Kidney (tissue), 22 donors: ENCODE data around the gene TSC2. TPM values are rescaled to one million over a fixed set of nuclear protein-coding genes. Genes with fewer than 3 reads are reported as not detected.

Source experiments
- DNase-seq, 5 donors: peaks; one replicate each; pipeline ENCODE4 v3.0.0-alpha.2; 2013 to 2020
- FAIRE-seq: peaks from 2 replicates; lab custom pipeline; 2012; peaks lifted over from hg19 to GRCh38; lab: Jason Lieb, UNC
- H3K27ac ChIP-seq, 2 donors: one replicate each; pipeline ENCODE4 v1.7.0; 2013; ENCODE audit warnings: low read depth in 2 of 2, low read length in 2 of 2, inconsistent platforms in 1 of 2
- H3K27me3 ChIP-seq: one replicate; pipeline ENCODE4 v1.7.1; 2013; ENCODE audit warnings: low read length, inconsistent platforms; ENCODE audit not compliant: control insufficient read depth, insufficient read depth
- H3K36me3 ChIP-seq, 3 donors: one replicate each; pipeline versions ENCODE4 v1.7.0 to v1.7.1; 2013; ENCODE audit warnings: low read length in 3 of 3, control low read depth in 1 of 3, inconsistent platforms in 1 of 3; ENCODE audit not compliant: insufficient read depth in 3 of 3, control insufficient read depth in 2 of 3
- H3K4me1 ChIP-seq, 3 donors: one replicate each; pipeline versions ENCODE4 v1.7.0 to v1.7.1; 2013; ENCODE audit warnings: low read length in 3 of 3, inconsistent platforms in 1 of 3, low read depth in 1 of 3; ENCODE audit not compliant: control insufficient read depth in 2 of 3, insufficient read depth in 2 of 3
- H3K4me3 ChIP-seq, 3 donors: one replicate each; pipeline versions ENCODE4 v1.7.0 to v1.8.1; 2013; ENCODE audit warnings: low read length in 3 of 3, control low read depth in 1 of 3, inconsistent platforms in 1 of 3
- H3K9ac ChIP-seq, 3 donors: one replicate each; pipeline versions ENCODE4 v1.7.0 to v1.7.1; 2013; ENCODE audit warnings: low read length in 3 of 3, control low read depth in 1 of 3, inconsistent platforms in 1 of 3
- H3K9me3 ChIP-seq, 3 donors: one replicate each; pipeline versions ENCODE4 v1.7.0 to v1.7.1; 2013; ENCODE audit warnings: low read length in 3 of 3, control low read depth in 1 of 3, inconsistent platforms in 1 of 3; ENCODE audit not compliant: control insufficient read depth in 2 of 3, insufficient read depth in 1 of 3
- intact Hi-C: fragments of 100-400 bp; cut with DNase I; formaldehyde crosslinking; loops from one replicate; pipeline ENCODE4 v1.11.1; 2022
- long read RNA-seq, 10 donors: library from polyadenylated mRNA in 1 of 10; unstranded in 1 of 10; transcript quantifications; one replicate each; pipeline ENCODE4 v2.0.0 and lab custom pipeline, GENCODE V29; 2021 to 2026
- polyA plus RNA-seq: library from polyadenylated mRNA; stranded (reverse); fragments of 350-450 nt; fragmentation: Illumina TruSeq; extraction: RNeasy Lipid Tissue Mini Kit (QIAGEN cat#74804); gene quantifications from one replicate; pipeline ENCODE4 v1.2.3, GENCODE V29; 2014; ENCODE audit warnings: low read depth, low replicate concordance; ENCODE audit not compliant: insufficient read depth
- total RNA-seq: library from RNA; stranded (reverse); fragmentation: NEBNext Ultra II Directional; extraction: Animal tissue kit (Norgen Biotek cat#: 25700); gene quantifications from one replicate; pipeline ENCODE4 v1.2.1, GENCODE V29; 2021
- TF ChIP-seq, protein P1 (sequence below): IDR thresholded peaks from 3 replicates; pipeline ENCODE4 v1.5.1; 2012; ENCODE audit warnings: mild to moderate bottlenecking, moderate library complexity, borderline replicate concordance; ENCODE audit not compliant: insufficient read depth; ENCODE audit errors: extremely low read depth
- donor health status: control.
- donor health status: control.
- donor health status: control.
- donor health status: control.
- donor health status: control.
- donor health status: DM: yes; HTN: yes; CAD: no.
- donor health status: Normal renal cell carcinoma (clear cell type).

Gene TSC2
- total RNA-seq, result 151 TPM
- 40.0 TPM for polyA plus RNA-seq
- long read RNA-seq, donor 1, partial matches to known transcripts, result 6 of 11 reads
- long read RNA-seq, donor 1, other reads (novel, unspliced or antisense), result 0 of 11 reads
- long read RNA-seq, donor 2, full-length matches to known transcripts, result 9 of 9 reads
- long read RNA-seq, donor 2, partial matches to known transcripts, result 0 of 9 reads
- long read RNA-seq, donor 2, other reads (novel, unspliced or antisense), result 0 of 9 reads
- long read RNA-seq, donor 3, full-length matches to known transcripts, result 6 of 6 reads
- long read RNA-seq, donor 3, partial matches to known transcripts, result 0 of 6 reads
- long read RNA-seq, donor 3, other reads (novel, unspliced or antisense), result 0 of 6 reads
- long read RNA-seq, donor 4, full-length matches to known transcripts, result 7 of 7 reads
- long read RNA-seq, donor 4, partial matches to known transcripts, result 0 of 7 reads
- long read RNA-seq, donor 4, other reads (novel, unspliced or antisense), result 0 of 7 reads
- long read RNA-seq, donor 5, result 0 reads
- long read RNA-seq, donor 6, partial matches to known transcripts, result 0 of 2 reads
- long read RNA-seq, donor 6, other reads (novel, unspliced or antisense), result 0 of 2 reads
- long read RNA-seq, donor 7, transcript TSC2-226 (10 exons, 3,388 nt), result major isoform, 9 of 57 reads
- long read RNA-seq, donor 7, partial matches to known transcripts, result 19 of 57 reads
- long read RNA-seq, donor 7, other reads (novel, unspliced or antisense), result 22 of 57 reads
- long read RNA-seq, donor 8, partial matches to known transcripts, result 0 of 7 reads
- long read RNA-seq, donor 8, other reads (novel, unspliced or antisense), result 0 of 7 reads
- long read RNA-seq, donor 9, partial matches to known transcripts, result 0 of 3 reads
- long read RNA-seq, donor 9, other reads (novel, unspliced or antisense), result 0 of 3 reads
- long read RNA-seq, donor 10, partial matches to known transcripts, result 16 of 43 reads
- long read RNA-seq, donor 10, other reads (novel, unspliced or antisense), result 22 of 43 reads

DNA sequence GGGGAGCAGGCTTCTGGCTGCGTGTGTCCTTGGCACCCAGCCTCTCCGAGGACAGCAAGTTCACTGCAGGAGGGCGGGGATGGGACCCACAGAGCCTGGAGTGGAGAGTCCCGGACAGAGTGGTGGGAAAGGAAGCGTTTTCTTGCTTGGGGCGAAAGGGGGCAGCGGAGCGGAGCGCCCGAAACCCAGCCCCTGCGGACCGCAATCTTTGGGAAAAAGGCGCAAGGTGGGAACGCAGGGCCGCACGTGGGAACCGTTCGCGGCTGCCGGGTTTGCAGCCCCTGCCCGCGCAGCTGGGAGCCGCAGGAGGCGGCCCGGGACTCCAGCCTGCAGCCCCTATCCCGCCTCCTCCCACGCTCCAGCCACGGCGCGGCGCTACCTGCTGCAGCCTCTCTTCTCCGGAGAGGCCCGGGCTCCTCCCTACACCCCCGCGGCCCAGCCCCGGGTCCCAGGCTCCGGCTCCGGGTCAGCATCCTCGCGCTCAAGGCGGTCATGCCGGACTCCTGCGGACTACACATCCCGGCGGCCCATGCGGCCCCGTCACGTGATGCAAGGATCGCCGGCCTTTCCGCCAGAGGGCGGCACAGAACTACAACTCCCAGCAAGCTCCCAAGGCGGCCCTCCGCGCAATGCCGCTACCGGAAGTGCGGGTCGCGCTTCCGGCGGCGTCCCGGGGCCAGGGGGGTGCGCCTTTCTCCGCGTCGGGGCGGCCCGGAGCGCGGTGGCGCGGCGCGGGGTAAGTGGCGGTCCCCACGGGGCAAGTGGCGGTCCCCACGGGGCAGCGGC is at the start of gene TSC2, which contains the start of gene NTHL1:
TSS of gene TSC2 (plus strand) at position 656 of the 786 bp plus-strand sequence. CDS start 631 bp downstream, outside the sequence.
TSS of gene NTHL1 (minus strand) at position 505 of the 786 bp plus-strand sequence. CDS start at position 494, 11 bp downstream.
- peak within 1 kb of the TSS in 1 of 2 donors; percentile 23 for H3K27ac ChIP-seq
- no peaks in the 10 kb centered on the region for H3K27me3 ChIP-seq
- DNase-seq (peak; percentile 98 to 99 (median 98)), FAIRE-seq (no peak)
- peak within 1 kb of the TSS; percentile 67 to 92 (median 67) for H3K9ac ChIP-seq
- peaks cover 0 to 29% (median 4%) of the 10 kb centered on the region in 3 donors for H3K4me1 ChIP-seq
- H3K9me3 ChIP-seq, result no peaks in the 10 kb centered on the region
- H3K4me3 ChIP-seq, result peak within 1 kb of the TSS; percentile 80 to 94 (median 87)
- TF ChIP-seq, protein P1, sequence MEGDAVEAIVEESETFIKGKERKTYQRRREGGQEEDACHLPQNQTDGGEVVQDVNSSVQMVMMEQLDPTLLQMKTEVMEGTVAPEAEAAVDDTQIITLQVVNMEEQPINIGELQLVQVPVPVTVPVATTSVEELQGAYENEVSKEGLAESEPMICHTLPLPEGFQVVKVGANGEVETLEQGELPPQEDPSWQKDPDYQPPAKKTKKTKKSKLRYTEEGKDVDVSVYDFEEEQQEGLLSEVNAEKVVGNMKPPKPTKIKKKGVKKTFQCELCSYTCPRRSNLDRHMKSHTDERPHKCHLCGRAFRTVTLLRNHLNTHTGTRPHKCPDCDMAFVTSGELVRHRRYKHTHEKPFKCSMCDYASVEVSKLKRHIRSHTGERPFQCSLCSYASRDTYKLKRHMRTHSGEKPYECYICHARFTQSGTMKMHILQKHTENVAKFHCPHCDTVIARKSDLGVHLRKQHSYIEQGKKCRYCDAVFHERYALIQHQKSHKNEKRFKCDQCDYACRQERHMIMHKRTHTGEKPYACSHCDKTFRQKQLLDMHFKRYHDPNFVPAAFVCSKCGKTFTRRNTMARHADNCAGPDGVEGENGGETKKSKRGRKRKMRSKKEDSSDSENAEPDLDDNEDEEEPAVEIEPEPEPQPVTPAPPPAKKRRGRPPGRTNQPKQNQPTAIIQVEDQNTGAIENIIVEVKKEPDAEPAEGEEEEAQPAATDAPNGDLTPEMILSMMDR, result peak; percentile 63
- H3K36me3 ChIP-seq, result peaks cover 0 to 11% (median 3%) of the 10 kb centered on the region in 3 donors
- intact Hi-C loops, result no loop called here

DNA sequence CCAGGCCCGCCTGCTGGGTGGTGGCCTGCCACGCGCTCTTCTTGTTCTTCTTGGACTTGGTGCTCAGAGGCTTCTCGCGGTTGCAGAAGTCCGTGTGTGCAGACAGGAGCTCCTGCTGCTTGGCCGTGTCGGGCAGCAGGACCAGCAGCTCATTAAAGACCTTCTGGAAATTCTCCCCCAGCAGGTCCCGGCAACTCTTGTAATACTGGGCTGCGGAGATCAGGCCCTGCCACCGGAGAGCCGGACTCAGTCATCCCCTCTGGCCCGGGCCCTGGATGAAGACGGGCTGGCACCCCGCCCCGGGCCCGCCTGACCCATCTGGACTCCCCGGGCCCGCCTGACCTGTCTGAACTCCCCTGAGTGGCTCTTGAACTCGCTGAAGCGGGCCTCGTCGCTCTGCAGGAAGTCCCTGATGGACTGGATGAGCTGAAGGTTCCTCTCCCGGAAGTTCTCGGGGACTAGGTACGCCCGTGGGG is 49.4 kb upstream of the TSC2 start:
- intact Hi-C loops, result no loop called here
- Histone ChIP-seq H3K4me1 (no peaks in the 10 kb centered on the region), H3K9me3 (no peaks in the 10 kb centered on the region), H3K36me3 (peaks cover 0 to 33% (median 14%) of the 10 kb centered on the region in 3 donors), H3K9ac (no peak overlapping the region), H3K27ac (no peak overlapping the region), H3K4me3 (no peak overlapping the region), H3K27me3 (no peaks in the 10 kb centered on the region)
- TF ChIP-seq, protein P1, result no peak
- no peak for FAIRE-seq
- DNase-seq, result no peak
